Thoracic aorta (tissue), 2 donors: ENCODE results near the gene TMEM108. TPM values are rescaled to one million over a fixed set of nuclear protein-coding genes. Genes with fewer than 3 reads are reported as not detected.

Source experiments
- ATAC-seq: fragments of 150-250 bp; one replicate; pipeline ENCODE4 v1.8.0; 2017; ENCODE audit warnings: low read depth; ENCODE audit not compliant: insufficient number of reproducible peaks, low FRiP score
- DNase-seq: peaks from one replicate; pipeline ENCODE4 v3.0.0-alpha.2; 2020; ENCODE audit warnings: low spot score
- H3K27ac ChIP-seq, 2 donors: fragments of 200-600 bp; sonication (generic); 1 replicate in 1 of 2; 2 replicates in 1 of 2; pipeline ENCODE4 v1.5.1; 2016; ENCODE audit warnings: mild to moderate bottlenecking in 2 of 2, moderate library complexity in 2 of 2
- H3K27me3 ChIP-seq: fragments of 200-600 bp; sonication (generic); replicated peaks from 2 replicates; pipeline ENCODE4 v1.6.0; 2016; ENCODE audit warnings: mild to moderate bottlenecking; ENCODE audit not compliant: insufficient read depth
- H3K36me3 ChIP-seq: fragments of 200-600 bp; sonication (generic); one replicate; pipeline ENCODE4 v1.5.1; 2016
- H3K4me1 ChIP-seq, 2 donors: fragments of 200-600 bp; sonication (generic); 1 replicate in 1 of 2; 2 replicates in 1 of 2; pipeline versions ENCODE4 v1.5.1 to v1.6.0; 2016; ENCODE audit warnings: low read depth in 2 of 2, mild to moderate bottlenecking in 1 of 2; ENCODE audit not compliant: control insufficient read depth in 1 of 2
- H3K4me3 ChIP-seq: fragments of 200-600 bp; sonication (generic); 2 replicates; pipeline ENCODE4 v1.5.1; 2016; ENCODE audit warnings: mild to moderate bottlenecking
- H3K9me3 ChIP-seq: fragments of 200-600 bp; sonication (generic); 2 replicates; pipeline ENCODE4 v1.5.1; 2016
- total RNA-seq, 2 donors: library from RNA; depleted of rRNA; stranded (reverse); fragments of >200 nt; gene quantifications; one replicate each; pipeline versions ENCODE4 v1.1.0 to v1.2.3, GENCODE V29; 2016
- TF ChIP-seq, protein P1 (sequence below): fragments of 200-600 bp; sonication (generic); IDR thresholded peaks from one replicate; pipeline ENCODE4 v1.5.1; 2019; ENCODE audit warnings: antibody characterized with exemption

Gene TMEM108
- total RNA-seq, 2 donors from 2014 or later, result 0.28 to 0.41 TPM

DNA sequence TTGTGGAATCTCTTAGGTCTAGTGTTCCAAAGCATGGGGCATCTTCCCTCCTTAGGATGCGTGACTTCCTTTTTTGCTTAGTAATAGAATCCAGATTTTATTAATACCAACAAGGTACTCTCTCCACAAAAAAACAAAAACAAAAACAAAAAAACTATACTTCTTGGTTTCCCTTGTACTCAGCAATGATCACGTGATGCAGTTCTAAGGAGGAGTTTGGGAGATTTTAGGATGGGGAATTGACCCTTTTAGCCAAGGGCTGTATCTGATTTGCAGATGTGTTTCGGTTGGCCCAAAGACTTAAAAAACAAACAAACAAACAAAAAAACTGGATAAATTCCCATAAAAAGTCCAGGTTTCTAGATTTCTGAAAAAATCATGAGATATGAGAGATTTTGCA lies 12.6 kb upstream of the TMEM108 start:
- no peak for DNase-seq
- TF ChIP-seq, protein P1, sequence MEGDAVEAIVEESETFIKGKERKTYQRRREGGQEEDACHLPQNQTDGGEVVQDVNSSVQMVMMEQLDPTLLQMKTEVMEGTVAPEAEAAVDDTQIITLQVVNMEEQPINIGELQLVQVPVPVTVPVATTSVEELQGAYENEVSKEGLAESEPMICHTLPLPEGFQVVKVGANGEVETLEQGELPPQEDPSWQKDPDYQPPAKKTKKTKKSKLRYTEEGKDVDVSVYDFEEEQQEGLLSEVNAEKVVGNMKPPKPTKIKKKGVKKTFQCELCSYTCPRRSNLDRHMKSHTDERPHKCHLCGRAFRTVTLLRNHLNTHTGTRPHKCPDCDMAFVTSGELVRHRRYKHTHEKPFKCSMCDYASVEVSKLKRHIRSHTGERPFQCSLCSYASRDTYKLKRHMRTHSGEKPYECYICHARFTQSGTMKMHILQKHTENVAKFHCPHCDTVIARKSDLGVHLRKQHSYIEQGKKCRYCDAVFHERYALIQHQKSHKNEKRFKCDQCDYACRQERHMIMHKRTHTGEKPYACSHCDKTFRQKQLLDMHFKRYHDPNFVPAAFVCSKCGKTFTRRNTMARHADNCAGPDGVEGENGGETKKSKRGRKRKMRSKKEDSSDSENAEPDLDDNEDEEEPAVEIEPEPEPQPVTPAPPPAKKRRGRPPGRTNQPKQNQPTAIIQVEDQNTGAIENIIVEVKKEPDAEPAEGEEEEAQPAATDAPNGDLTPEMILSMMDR, result no peak
- no peak overlapping the region for H3K4me3 ChIP-seq
- H3K27ac ChIP-seq, result no peak overlapping the region
- no peak for ATAC-seq
- no peaks in the 10 kb centered on the region for H3K9me3 ChIP-seq
- H3K36me3 ChIP-seq, result no peaks in the 10 kb centered on the region
- no peaks in the 10 kb centered on the region for H3K27me3 ChIP-seq
- H3K4me1 ChIP-seq, result no peaks in the 10 kb centered on the region

DNA sequence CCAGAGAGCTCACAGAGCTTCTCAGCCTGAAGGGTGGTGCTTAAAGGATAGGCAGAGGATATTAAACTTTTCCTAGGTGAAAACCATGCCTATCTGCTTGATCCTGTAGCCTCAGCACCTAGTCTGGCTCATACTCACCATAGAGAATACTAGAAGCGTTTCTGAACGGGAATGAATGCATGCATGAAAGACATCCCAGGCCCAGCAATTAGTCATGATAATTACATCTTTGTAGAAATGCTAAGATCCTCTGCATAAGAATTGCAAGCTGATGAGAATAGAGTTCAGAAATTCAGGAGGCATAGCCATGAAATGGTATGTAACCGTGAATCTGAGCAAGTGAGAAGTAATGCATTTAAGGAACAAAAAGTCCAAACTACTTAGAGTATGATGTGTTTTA lies 5.9 kb upstream of the TMEM108 start:
- Histone ChIP-seq H3K4me1 (peaks cover 0 to under 1% of the 10 kb centered on the region in 2 donors), H3K27me3 (no peaks in the 10 kb centered on the region), H3K9me3 (no peaks in the 10 kb centered on the region), H3K27ac (no peak overlapping the region), H3K36me3 (no peaks in the 10 kb centered on the region), H3K4me3 (no peak overlapping the region)
- no peak for DNase-seq
- no peak for ATAC-seq
- TF ChIP-seq, protein P1, result no peak

DNA sequence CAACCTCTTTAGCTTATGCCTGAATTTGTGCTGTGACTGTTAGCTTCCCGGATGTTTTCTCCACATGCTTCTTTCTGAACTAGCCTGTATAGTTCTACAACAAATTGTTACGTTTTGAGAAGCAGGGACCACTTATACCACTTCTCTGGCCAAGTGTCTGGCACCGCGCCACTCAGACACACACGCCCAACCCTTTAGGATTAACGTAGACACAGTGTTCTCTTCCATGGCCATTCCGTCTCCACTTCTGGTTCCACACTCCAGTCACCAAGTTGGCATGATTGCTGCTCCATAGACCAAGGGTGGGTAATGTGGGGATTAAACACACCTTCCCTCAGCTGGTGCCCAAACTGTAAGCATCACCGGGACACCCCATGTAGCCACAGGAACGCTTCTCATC lies 755 bp upstream of the TMEM108 start:
- TF ChIP-seq, protein P1, result no peak
- H3K4me3 ChIP-seq, result peak overlapping the region; percentile 84
- no peak for ATAC-seq
- H3K27ac ChIP-seq, result no peak overlapping the region
- H3K4me1 ChIP-seq, result peaks cover 2 to 25% of the 10 kb centered on the region in 2 donors
- no peaks in the 10 kb centered on the region for H3K9me3 ChIP-seq
- H3K27me3 ChIP-seq, result no peaks in the 10 kb centered on the region
- no peak for DNase-seq
- H3K36me3 ChIP-seq, result no peaks in the 10 kb centered on the region

DNA sequence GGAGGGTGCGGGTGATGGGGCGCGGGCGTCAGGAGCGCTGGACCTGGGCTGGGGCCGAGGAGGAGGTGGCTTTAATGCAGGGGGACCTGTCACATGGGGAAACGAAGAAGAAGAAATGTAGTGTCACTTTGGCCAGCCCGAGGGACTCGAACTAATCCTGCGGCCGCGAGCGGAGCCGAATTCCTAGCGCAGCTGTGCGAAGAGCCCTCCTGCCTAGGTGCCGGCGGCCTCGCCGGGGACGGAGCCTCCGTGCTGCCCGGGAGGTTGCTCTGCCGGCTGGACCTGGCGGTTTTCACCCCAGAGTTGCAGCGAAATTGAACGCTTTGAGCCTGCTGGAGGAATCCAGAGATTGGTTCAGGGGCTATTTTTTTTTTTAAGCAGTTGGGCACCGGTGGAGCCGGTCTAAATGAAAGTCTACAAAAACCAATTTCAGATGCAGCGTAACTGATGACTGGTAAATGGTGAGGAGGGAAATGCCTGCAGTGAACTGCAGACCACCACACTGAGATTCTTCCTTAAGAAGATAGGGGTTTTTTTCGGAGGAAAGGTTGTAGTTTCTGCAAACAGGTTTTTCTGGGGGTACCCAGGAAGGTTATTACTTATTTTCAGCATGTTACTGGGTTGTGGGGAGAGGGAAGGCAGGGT lies 662 bp downstream of the TMEM108 start:
- H3K36me3 ChIP-seq, result no peaks in the 10 kb centered on the region
- no peak for DNase-seq
- peaks cover 2 to 25% of the 10 kb centered on the region in 2 donors for H3K4me1 ChIP-seq
- TF ChIP-seq, protein P1, result no peak
- ATAC-seq, result no peak
- no peaks in the 10 kb centered on the region for H3K9me3 ChIP-seq
- H3K4me3 ChIP-seq, result peak overlapping the region; percentile 84
- H3K27ac ChIP-seq, result no peak overlapping the region
- H3K27me3 ChIP-seq, result no peaks in the 10 kb centered on the region

DNA sequence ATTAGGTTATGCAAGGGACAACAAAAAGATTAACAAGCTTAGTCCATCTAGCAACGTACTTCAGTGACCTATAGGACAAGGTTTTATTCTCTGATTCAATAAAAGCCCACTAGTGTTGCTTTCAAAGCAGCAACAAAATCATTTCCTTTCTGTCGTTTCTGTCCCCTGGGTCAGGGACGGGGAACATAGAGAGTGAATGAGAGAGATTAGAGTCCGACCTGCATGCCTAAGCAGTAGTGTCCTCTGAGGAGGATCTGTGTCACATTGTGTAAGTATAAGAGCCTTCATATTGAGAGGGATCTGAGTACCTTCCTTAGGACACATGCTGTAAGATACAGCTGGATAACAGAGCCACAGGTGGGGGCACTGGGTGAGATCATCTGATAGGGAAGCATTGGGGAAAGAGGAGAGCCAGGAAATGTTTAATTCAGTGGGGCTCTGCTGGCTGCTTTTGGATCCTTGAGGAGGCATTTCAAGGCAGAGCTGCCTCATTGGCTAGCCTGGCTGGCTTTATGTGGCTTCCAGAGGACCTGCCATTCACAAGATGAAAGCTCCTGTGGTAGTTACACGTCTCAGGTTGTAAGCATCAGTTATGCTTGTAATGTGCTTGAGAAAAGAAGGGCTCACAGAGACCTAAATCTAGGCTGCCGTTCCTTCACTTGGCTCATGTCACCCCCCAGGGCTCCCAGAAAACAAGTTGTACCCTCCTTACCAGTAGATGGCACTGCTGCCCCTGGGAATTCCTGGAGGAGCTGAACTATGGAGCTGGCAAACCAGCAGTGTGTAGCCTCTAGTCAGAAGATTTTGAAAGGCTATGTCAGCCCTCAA lies 2.7 kb downstream of the TMEM108 start:
- H3K27me3 ChIP-seq, result no peaks in the 10 kb centered on the region
- no peaks in the 10 kb centered on the region for H3K36me3 ChIP-seq
- ATAC-seq (peak; percentile 87), DNase-seq (peak; percentile 16)
- no peaks in the 10 kb centered on the region for H3K9me3 ChIP-seq
- peaks cover 2 to 25% of the 10 kb centered on the region in 2 donors for H3K4me1 ChIP-seq
- no peak overlapping the region for H3K27ac ChIP-seq
- TF ChIP-seq, protein P1, result peak; percentile 63
- H3K4me3 ChIP-seq, result no peak overlapping the region
